Activated CD4-positive, alpha-beta T cell treated with anti-CD3 and anti-CD28 coated beads, Interleukin-2, Interleukin-6, amounts not matched to agents 100 ng/mL and 50 ng/mL, durations not matched to agents 16 hours and 8 hours (primary cell): ENCODE measurements around the gene MAP2K1.
"Not testable (repeated sequence)": the region's sequence is repeated elsewhere in the genome, so short reads cannot be mapped to it uniquely, and the experiment has no call there.

ENCODE experiments used
- DNase-seq: peaks from one replicate; pipeline ENCODE4 v3.0.0-alpha.2; 2020

The MAP2K1 gene

GRCh38 chr15:66429117-66429516 is 42.4 kb downstream of the MAP2K1 start:
- DNase-seq, result no peak

- DNase-seq, result no peak
Measured at GRCh38 chr15:66429546-66429945, 42.8 kb downstream of the MAP2K1 start.

- DNase-seq, result no peak
Measured at GRCh38 chr15:66430627-66431255, 44.0 kb downstream of the MAP2K1 start.

GRCh38 chr15:66433726-66434125 is 47.0 kb downstream of the MAP2K1 start:
- no peak for DNase-seq

GRCh38 chr15:66440501-66440900 is 53.8 kb downstream of the MAP2K1 start:
- DNase-seq, result no peak

- no peak for DNase-seq
Measured at GRCh38 chr15:66452420-66452819, 65.7 kb downstream of the MAP2K1 start.

- DNase-seq, result no peak
Measured at GRCh38 chr15:66452971-66453580, 66.4 kb downstream of the MAP2K1 start.

- no peak for DNase-seq
Measured at GRCh38 chr15:66454143-66454542, 67.4 kb downstream of the MAP2K1 start.

- DNase-seq, result peak; percentile 35
Measured at GRCh38 chr15:66456211-66456610, 69.5 kb downstream of the MAP2K1 start.

GRCh38 chr15:66459818-66460615 is 73.3 kb downstream of the MAP2K1 start:
- no peak for DNase-seq

- DNase-seq, result not testable (repeated sequence)
Measured at GRCh38 chr15:66461294-66461693, 74.6 kb downstream of the MAP2K1 start.

GRCh38 chr15:66461917-66462316 is 75.2 kb downstream of the MAP2K1 start:
- DNase-seq, result no peak

GRCh38 chr15:66462627-66463026 is 75.9 kb downstream of the MAP2K1 start:
- no peak for DNase-seq

GRCh38 chr15:66465294-66465693 is 78.6 kb downstream of the MAP2K1 start:
- DNase-seq, result not testable (repeated sequence)

- not testable (repeated sequence) for DNase-seq
Measured at GRCh38 chr15:66467162-66468040, 80.7 kb downstream of the MAP2K1 start.

- not testable (repeated sequence) for DNase-seq
Measured at GRCh38 chr15:66470825-66471224, 84.1 kb downstream of the MAP2K1 start.

- DNase-seq, result peak; percentile 55
Measured at GRCh38 chr15:66472176-66472999, 85.7 kb downstream of the MAP2K1 start.

- DNase-seq, result no peak
Measured at GRCh38 chr15:66474135-66474534, 87.4 kb downstream of the MAP2K1 start.

GRCh38 chr15:66474963-66475362 is 88.3 kb downstream of the MAP2K1 start:
- DNase-seq, result no peak

GRCh38 chr15:66476535-66476934 is 89.8 kb downstream of the MAP2K1 start:
- DNase-seq, result no peak

GRCh38 chr15:66477011-66477410 is 90.3 kb downstream of the MAP2K1 start:
- DNase-seq, result no peak

GRCh38 chr15:66480267-66480666 is 93.6 kb downstream of the MAP2K1 start:
- no peak for DNase-seq
